H9 (cell line): Measurements from ENCODE around the gene OMD. TPM values are rescaled to one million over a fixed set of nuclear protein-coding genes. Genes with fewer than 3 reads are reported as not detected.

ENCODE experiments used
- DNase-seq: peaks from one replicate; pipeline ENCODE4 v3.0.0-alpha.2; 2017
- H2AFZ ChIP-seq: one replicate; pipeline ENCODE4 v1.6.1; 2013; ENCODE audit warnings: mild to moderate bottlenecking, low read length, control low read depth, moderate library complexity
- H2AK5ac ChIP-seq: 2 replicates; pipeline ENCODE4 v1.6.1; 2013; ENCODE audit warnings: low read length, control low read depth, mixed read lengths; ENCODE audit not compliant: insufficient read length
- H2BK120ac ChIP-seq: one replicate; pipeline ENCODE4 v1.6.1; 2013; ENCODE audit warnings: low read depth, mild to moderate bottlenecking, low read length, control low read depth, inconsistent platforms; ENCODE audit not compliant: poor library complexity, severe bottlenecking
- H2BK12ac ChIP-seq: 2 replicates; pipeline ENCODE4 v1.6.1; 2013; ENCODE audit warnings: low read length, control low read depth, mixed read lengths, low read depth; ENCODE audit not compliant: insufficient read length
- H2BK15ac ChIP-seq: 2 replicates; pipeline ENCODE4 v1.6.1; 2013; ENCODE audit warnings: low read depth, low read length, control low read depth
- H2BK20ac ChIP-seq: one replicate; pipeline ENCODE4 v1.6.1; 2013; ENCODE audit warnings: low read depth, mild to moderate bottlenecking, low read length, control low read depth, inconsistent platforms; ENCODE audit not compliant: poor library complexity, severe bottlenecking
- H2BK5ac ChIP-seq: 2 replicates; pipeline ENCODE4 v1.6.1; 2013; ENCODE audit warnings: low read length, control low read depth, mixed read lengths; ENCODE audit not compliant: insufficient read length
- H3K14ac ChIP-seq: 2 replicates; pipeline ENCODE4 v1.6.1; 2013; ENCODE audit warnings: low read length, control low read depth; ENCODE audit not compliant: insufficient read depth
- H3K18ac ChIP-seq: 2 replicates; pipeline ENCODE4 v1.6.1; 2013; ENCODE audit warnings: low read depth, mild to moderate bottlenecking, mixed read lengths, low read length, control low read depth; ENCODE audit not compliant: insufficient read length
- H3K23ac ChIP-seq: 2 replicates; pipeline ENCODE4 v1.6.1; 2013; ENCODE audit warnings: low read length, control low read depth, mixed read lengths, low read depth; ENCODE audit not compliant: insufficient read length
- H3K23me2 ChIP-seq: 2 replicates; pipeline ENCODE4 v1.6.1; 2013; ENCODE audit warnings: low read depth, mild to moderate bottlenecking, mixed read lengths, low read length, control low read depth; ENCODE audit not compliant: insufficient read length, poor library complexity, severe bottlenecking
- H3K27ac ChIP-seq: 2 replicates; pipeline ENCODE4 v1.5.1; 2013; ENCODE audit warnings: low read length, control low read depth, mixed read lengths, low read depth; ENCODE audit not compliant: insufficient read length
- H3K27me3 ChIP-seq: 2 replicates; pipeline ENCODE4 v1.6.1; 2013; ENCODE audit warnings: low read length, control low read depth, inconsistent platforms; ENCODE audit not compliant: insufficient read depth
- H3K4ac ChIP-seq: 2 replicates; pipeline ENCODE4 v1.6.1; 2013; ENCODE audit warnings: low read depth, mild to moderate bottlenecking, control low read depth, inconsistent platforms, low read length, moderate library complexity
- H3K4me1 ChIP-seq: 2 replicates; pipeline ENCODE4 v1.6.1; 2013; ENCODE audit warnings: low read length, control low read depth, inconsistent platforms; ENCODE audit not compliant: insufficient read depth
- H3K4me2 ChIP-seq: 2 replicates; pipeline ENCODE4 v1.6.1; 2013; ENCODE audit warnings: low read length, control low read depth, mixed read lengths; ENCODE audit not compliant: insufficient read length, insufficient read depth
- H3K56ac ChIP-seq: 2 replicates; pipeline ENCODE4 v1.6.1; 2013; ENCODE audit warnings: low read depth, mild to moderate bottlenecking, mixed read lengths, low read length, control low read depth; ENCODE audit not compliant: insufficient read length
- H3K79me1 ChIP-seq: 2 replicates; pipeline ENCODE4 v1.6.1; 2013; ENCODE audit warnings: low read depth, mild to moderate bottlenecking, moderate library complexity, low read length, control low read depth, inconsistent platforms; ENCODE audit not compliant: insufficient read depth, poor library complexity, severe bottlenecking
- H3K79me2 ChIP-seq: 2 replicates; pipeline ENCODE4 v1.6.1; 2013; ENCODE audit warnings: low read length, control low read depth, inconsistent platforms; ENCODE audit not compliant: insufficient read depth
- H3K9ac ChIP-seq: 2 replicates; pipeline ENCODE4 v1.6.1; 2013; ENCODE audit warnings: low read length, control low read depth, mixed read lengths; ENCODE audit not compliant: insufficient read length; ENCODE audit errors: extremely low read depth
- H3K9me3 ChIP-seq: one replicate; pipeline ENCODE4 v1.6.1; 2013; ENCODE audit warnings: low read depth, low read length, inconsistent platforms; ENCODE audit not compliant: control insufficient read depth
- H3T11ph ChIP-seq: one replicate; pipeline ENCODE4 v1.6.1; 2013; ENCODE audit warnings: mild to moderate bottlenecking, low read length, control low read depth, inconsistent platforms
- H4K20me1 ChIP-seq: one replicate; pipeline ENCODE4 v1.6.1; 2013; ENCODE audit not compliant: control insufficient read depth, insufficient read length, insufficient read depth
- H4K5ac ChIP-seq: 2 replicates; pipeline ENCODE4 v1.6.1; 2013; ENCODE audit warnings: low read depth, mild to moderate bottlenecking, mixed read lengths, low read length, control low read depth; ENCODE audit not compliant: insufficient read length
- H4K8ac ChIP-seq: replicated peaks from 2 replicates; pipeline ENCODE4 v1.6.1; 2013; ENCODE audit warnings: low read length, control low read depth, mixed read lengths, low read depth; ENCODE audit not compliant: insufficient read length
- H4K91ac ChIP-seq: 2 replicates; pipeline ENCODE4 v1.6.1; 2013; ENCODE audit warnings: low read depth, mild to moderate bottlenecking, moderate library complexity, mixed read lengths, low read length, control low read depth; ENCODE audit not compliant: insufficient read length
- H3K27ac Mint-ChIP-seq, 3 experiments: 2 replicates in 2 of 3; 3 replicates in 1 of 3; pipeline ENCODE4 v1.8.0; 2020 to 2021; ENCODE audit warnings: mixed read lengths in 3 of 3, mild to moderate bottlenecking in 1 of 3, moderate library complexity in 1 of 3
- H3K27me3 Mint-ChIP-seq: 2 replicates; pipeline ENCODE4 v1.8.0; 2021; ENCODE audit warnings: low read depth, mild to moderate bottlenecking, moderate library complexity, mixed read lengths
- H3K36me3 Mint-ChIP-seq, 3 experiments: 2 replicates in 2 of 3; 3 replicates in 1 of 3; pipeline ENCODE4 v1.8.0; 2020 to 2021; ENCODE audit warnings: low read depth in 3 of 3, mixed read lengths in 3 of 3; ENCODE audit not compliant: insufficient read depth in 1 of 3
- H3K4me1 Mint-ChIP-seq, 2 experiments: 2 replicates each; pipeline ENCODE4 v1.8.0; 2020; ENCODE audit warnings: mixed read lengths in 2 of 2
- H3K4me3 Mint-ChIP-seq, 2 experiments: 2 replicates in 1 of 2; 3 replicates in 1 of 2; pipeline ENCODE4 v1.8.0; 2020 to 2021; ENCODE audit warnings: mild to moderate bottlenecking in 2 of 2, mixed read lengths in 2 of 2, moderate library complexity in 1 of 2
- H3K9me3 Mint-ChIP-seq, 2 experiments: 2 replicates in 1 of 2; 3 replicates in 1 of 2; pipeline ENCODE4 v1.8.0; 2020; ENCODE audit warnings: mild to moderate bottlenecking in 2 of 2, mixed read lengths in 2 of 2, moderate library complexity in 1 of 2
- CTCF ChIP-seq: fragments of 200-600 bp; sonication (generic); conservative IDR thresholded peaks from 3 replicates; pipeline ENCODE4 v1.8.0; 2021; ENCODE audit warnings: antibody characterized with exemption, mild to moderate bottlenecking
- WGBS: extraction: QIAGEN DNeasy Blood & Tissue Kit; methylation state at CpG from one replicate; pipeline ENCODE4 v1.1.7; 2013; ENCODE audit warnings: missing lambda C conversion rate, low lambda C conversion rate, mixed read lengths; ENCODE audit not compliant: insufficient read length; ENCODE audit errors: extremely low coverage; 5-methylcytosine and 5-hydroxymethylcytosine counted together
- total RNA-seq: library from RNA; stranded (reverse); gene quantifications from 2 replicates; pipeline ENCODE4 v1.2.1, GENCODE V29; 2021

OMD gene
- total RNA-seq, 1 experiment from 2014 or later: not detected

GRCh38 chr9:92467511-92467910 is 43.2 kb upstream of the OMD start:
- Mint-ChIP-seq H3K4me3 (no peak overlapping the region), H3K9me3 (no peaks in the 10 kb centered on the region), H3K36me3 (no peaks in the 10 kb centered on the region), H3K4me1 (peaks cover 10 to 11% of the 10 kb centered on the region in 2 experiments), H3K27me3 (no peaks in the 10 kb centered on the region), H3K27ac (no peak overlapping the region)
- H2BK5ac ChIP-seq: no peak overlapping the region
- no peak overlapping the region for H3T11ph ChIP-seq
- H3K23me2 ChIP-seq: no peaks in the 10 kb centered on the region
- no peak overlapping the region for H2BK20ac ChIP-seq
- H3K79me2 ChIP-seq: no peaks in the 10 kb centered on the region
- no peak overlapping the region for H3K18ac ChIP-seq
- H3K79me1 ChIP-seq: no peaks in the 10 kb centered on the region
- H3K27ac ChIP-seq: no peak overlapping the region
- no peak overlapping the region for H4K8ac ChIP-seq
- no peak overlapping the region for H4K91ac ChIP-seq
- H3K27me3 ChIP-seq: no peaks in the 10 kb centered on the region
- no peak overlapping the region for H2BK15ac ChIP-seq
- H4K20me1 ChIP-seq: no peaks in the 10 kb centered on the region
- no peak overlapping the region for H3K23ac ChIP-seq
- no peak overlapping the region for H2AFZ ChIP-seq
- no CpG with 5 or more reads among the region's 2 CpGs for WGBS
- 0 out of 2 replicates have a peak, but pooled peaks cover 3% of the 10 kb centered on the region for H3K4me1 ChIP-seq
- H3K56ac ChIP-seq: no peak overlapping the region
- no peak overlapping the region for H2AK5ac ChIP-seq
- no peak for TF ChIP-seq CTCF
- H3K14ac ChIP-seq: no peak overlapping the region
- H4K5ac ChIP-seq: no peak overlapping the region
- H2BK12ac ChIP-seq: no peak overlapping the region
- DNase-seq: no peak
- no peak overlapping the region for H3K4me2 ChIP-seq
- no peak overlapping the region for H3K4ac ChIP-seq
- H3K9ac ChIP-seq: no peak overlapping the region
- no peaks in the 10 kb centered on the region for H3K9me3 ChIP-seq
- H2BK120ac ChIP-seq: no peak overlapping the region
